Hepatocyte (in vitro differentiated cells): Measurements from ENCODE around the gene HPF1.
"Not testable (repeated sequence)": the region's sequence is repeated elsewhere in the genome, so short reads cannot be mapped to it uniquely, and the experiment has no call there.

Experiments
- CTCF ChIP-seq: fragments of 200-600 bp; sonication (generic); IDR thresholded peaks from 2 replicates; pipeline ENCODE4 v1.5.1; 2016; ENCODE audit warnings: antibody characterized with exemption, mild to moderate bottlenecking; ENCODE audit not compliant: poor library complexity
- EZH2phosphoT487 ChIP-seq: fragments of 200-600 bp; sonication (generic); IDR thresholded peaks from one replicate; pipeline ENCODE4 v1.6.1; 2018; ENCODE audit warnings: antibody characterized with exemption, mild to moderate bottlenecking, low read depth, moderate library complexity; ENCODE audit not compliant: unreplicated experiment, severe bottlenecking

- TF ChIP-seq CTCF, EZH2phosphoT487: not testable (repeated sequence)
Measured at GRCh38 chr4:169771556-169772080, 13.9 kb upstream of the HPF1 start.
